HEK293T (cell line): ENCODE results near the gene COQ8B.

ENCODE experiments used
- CTCF ChIA-PET: fragments of 350-600 bp; formaldehyde crosslinking; extraction: SDS; loops from one replicate; lab custom pipeline; 2021; ENCODE audit warnings: antibody characterized with exemption, inconsistent platforms; lab: Yijun Ruan, JAX
- POLR2A ChIA-PET: fragments of 350-600 bp; formaldehyde crosslinking; extraction: SDS; loops from one replicate; lab custom pipeline; 2020; ENCODE audit warnings: antibody characterized with exemption, inconsistent platforms; lab: Yijun Ruan, JAX
- DNase-seq: peaks from one replicate; pipeline ENCODE4 v3.0.0; 2012; ENCODE audit warnings: mixed read lengths; ENCODE audit errors: extremely low spot score
- ARNT ChIP-seq: fragments of 450-650 bp; IDR thresholded peaks from 2 replicates; pipeline ENCODE4 v1.6.1; 2017; ENCODE audit warnings: mild to moderate bottlenecking
- BHLHE40 ChIP-seq: fragments of 450-650 bp; IDR thresholded peaks from 2 replicates; pipeline ENCODE4 v1.6.1; 2016; ENCODE audit warnings: mild to moderate bottlenecking, moderate library complexity, borderline replicate concordance
- CTBP1 ChIP-seq: fragments of 450-650 bp; IDR thresholded peaks from 2 replicates; pipeline ENCODE4 v1.6.1; 2016; ENCODE audit warnings: borderline replicate concordance
- ELF4 ChIP-seq: fragments of 450-650 bp; IDR thresholded peaks from 2 replicates; pipeline ENCODE4 v1.6.1; 2017; ENCODE audit warnings: antibody characterized with exemption
- FOXA1 ChIP-seq: fragments of 450-650 bp; IDR thresholded peaks from 2 replicates; pipeline ENCODE4 v1.6.1; 2016; ENCODE audit warnings: mild to moderate bottlenecking
- FOXK2 ChIP-seq: fragments of 450-650 bp; IDR thresholded peaks from 2 replicates; pipeline ENCODE4 v1.6.1; 2016; ENCODE audit warnings: mild to moderate bottlenecking
- FOXM1 ChIP-seq: fragments of 450-650 bp; IDR thresholded peaks from 2 replicates; pipeline ENCODE4 v1.6.1; 2017; ENCODE audit warnings: mild to moderate bottlenecking, borderline replicate concordance
- HDGF ChIP-seq: fragments of 450-650 bp; IDR thresholded peaks from 2 replicates; pipeline ENCODE4 v1.6.1; 2017; ENCODE audit warnings: antibody characterized with exemption, borderline replicate concordance
- L3MBTL2 ChIP-seq: fragments of 450-650 bp; conservative IDR thresholded peaks from 2 replicates; pipeline ENCODE4 v1.6.1; 2016; ENCODE audit warnings: mild to moderate bottlenecking
- LEF1 ChIP-seq: fragments of 450-650 bp; IDR thresholded peaks from 2 replicates; pipeline ENCODE4 v1.6.1; 2017; ENCODE audit warnings: mild to moderate bottlenecking, borderline replicate concordance
- NFRKB ChIP-seq: fragments of 450-650 bp; IDR thresholded peaks from 2 replicates; pipeline ENCODE4 v1.6.1; 2016; ENCODE audit warnings: mild to moderate bottlenecking, moderate library complexity
- SP1 ChIP-seq: fragments of 450-650 bp; IDR thresholded peaks from 2 replicates; pipeline ENCODE4 v1.6.1; 2017
- SUZ12 ChIP-seq: fragments of 450-650 bp; IDR thresholded peaks from 2 replicates; pipeline ENCODE4 v1.6.1; 2016; ENCODE audit warnings: mild to moderate bottlenecking
- TARDBP ChIP-seq: fragments of 450-650 bp; IDR thresholded peaks from 2 replicates; pipeline ENCODE4 v1.6.1; 2016
- ZNF384 ChIP-seq: fragments of 450-650 bp; IDR thresholded peaks from 2 replicates; pipeline ENCODE4 v1.6.1; 2016
- TF ChIP-seq, protein P1 (sequence below): fragments of 450-650 bp; IDR thresholded peaks from 2 replicates; pipeline ENCODE4 v1.6.1; 2016

The COQ8B gene

DNA sequence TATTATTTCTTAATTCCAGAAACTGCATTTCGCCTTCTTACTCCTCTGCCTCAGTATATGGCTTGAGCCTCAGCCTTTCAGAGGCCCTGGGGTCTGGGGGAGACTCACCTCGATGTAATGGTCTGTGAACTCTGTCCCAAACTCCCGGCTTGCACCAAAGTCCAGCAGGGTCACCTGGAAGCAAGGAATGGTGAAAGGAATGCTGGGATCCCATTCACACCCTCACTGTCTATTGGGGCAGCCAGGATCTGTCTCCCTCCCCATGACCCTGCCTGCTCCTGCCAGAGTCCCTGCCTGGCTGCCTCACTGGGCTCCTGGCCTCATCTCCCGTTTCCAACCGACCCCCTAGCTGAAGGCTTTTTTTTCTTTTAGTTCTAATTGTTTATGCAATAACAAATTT is 20.8 kb downstream of the COQ8B start:
- CTCF ChIA-PET = no interaction called here
- TF ChIP-seq ARNT (no peak), TARDBP (no peak), LEF1 (no peak), NFRKB (no peak), CTBP1 (no peak), ZNF384 (no peak), L3MBTL2 (no peak), FOXM1 (no peak), HDGF (no peak), BHLHE40 (no peak), ELF4 (no peak), FOXK2 (no peak), SP1 (no peak), FOXA1 (no peak)
- POLR2A ChIA-PET = no interaction called here

DNA sequence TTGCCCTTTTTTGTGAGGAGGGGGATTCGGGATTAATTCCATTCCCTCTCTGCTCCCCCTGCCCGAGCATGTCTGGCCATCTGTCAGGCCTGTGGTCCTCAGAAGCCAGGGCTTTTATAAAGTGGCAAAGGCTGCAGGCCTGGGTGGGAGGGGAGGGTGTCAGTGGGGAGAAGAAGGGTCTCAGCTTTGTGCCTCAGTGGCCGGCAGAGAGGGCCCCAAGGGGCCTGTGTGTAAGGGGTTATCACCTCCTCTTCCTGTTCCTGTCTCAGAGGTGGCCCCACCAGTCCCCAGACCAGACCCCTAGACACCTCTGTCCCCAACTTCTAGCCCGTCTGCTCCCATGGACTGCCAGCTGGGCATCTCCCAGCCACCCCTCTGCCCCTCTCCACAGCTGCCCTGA is 22.8 kb downstream of the COQ8B start:
- TF ChIP-seq ELF4 = no peak
- no peak for TF ChIP-seq FOXM1
- TF ChIP-seq NFRKB = no peak
- TF ChIP-seq TARDBP = no peak
- TF ChIP-seq FOXA1 = no peak
- no peak for TF ChIP-seq ARNT
- TF ChIP-seq FOXK2 = no peak
- no peak for TF ChIP-seq SUZ12
- no peak for TF ChIP-seq CTBP1
- no peak for TF ChIP-seq ZNF384
- no peak for TF ChIP-seq LEF1
- TF ChIP-seq BHLHE40 = no peak
- ChIA-PET POLR2A (no interaction called here), CTCF (no interaction called here)
- DNase-seq = no peak

More for the DNA sequence above, 20.8 kb downstream of the COQ8B start:
- DNase-seq = no peak

DNA sequence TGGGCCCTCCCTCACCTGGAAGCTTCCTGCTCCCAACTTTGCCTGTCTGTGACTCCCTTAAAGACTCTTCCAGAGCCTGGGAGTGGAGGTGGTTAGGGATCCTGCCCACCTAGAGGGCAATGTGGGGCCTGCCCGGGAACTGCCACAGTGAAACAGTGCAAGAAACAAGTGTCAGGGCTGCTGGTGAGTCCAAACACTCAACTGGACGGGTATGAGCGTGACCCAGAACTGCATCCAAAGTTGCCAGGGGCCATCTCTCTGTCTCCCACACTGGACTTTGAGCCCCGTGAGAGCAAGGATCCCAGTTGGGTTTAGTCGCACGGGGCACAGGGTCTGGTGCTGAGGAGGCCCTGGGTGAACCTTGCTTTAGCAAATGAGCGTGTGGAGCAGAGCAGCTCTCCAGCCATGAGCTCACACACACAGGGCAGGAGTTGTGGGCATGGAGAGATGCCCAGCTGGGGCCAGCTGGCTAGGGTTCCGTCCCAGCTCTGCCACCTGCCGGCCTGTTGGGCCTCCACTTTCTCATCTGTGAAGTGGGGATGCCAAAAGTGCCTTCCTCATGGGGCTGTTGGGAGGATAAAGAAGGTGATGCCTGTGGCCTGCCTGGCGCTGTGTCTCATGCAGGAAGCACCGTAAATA is 23.4 kb downstream of the COQ8B start:
- ChIA-PET POLR2A (interaction anchor here (1.6 kb wide), 1 partner anchor 57 kb away, joined by 3 read pairs; the partner anchor contains the start of gene ACTMAP), CTCF (interaction anchor here (0.7 kb wide), 1 partner anchor 1609 kb away, joined by 3 read pairs; the partner anchor contains the start of gene PAFAH1B3)
- no peak for TF ChIP-seq SP1
- no peak for TF ChIP-seq LEF1
- TF ChIP-seq ARNT = no peak
- TF ChIP-seq, protein P1, sequence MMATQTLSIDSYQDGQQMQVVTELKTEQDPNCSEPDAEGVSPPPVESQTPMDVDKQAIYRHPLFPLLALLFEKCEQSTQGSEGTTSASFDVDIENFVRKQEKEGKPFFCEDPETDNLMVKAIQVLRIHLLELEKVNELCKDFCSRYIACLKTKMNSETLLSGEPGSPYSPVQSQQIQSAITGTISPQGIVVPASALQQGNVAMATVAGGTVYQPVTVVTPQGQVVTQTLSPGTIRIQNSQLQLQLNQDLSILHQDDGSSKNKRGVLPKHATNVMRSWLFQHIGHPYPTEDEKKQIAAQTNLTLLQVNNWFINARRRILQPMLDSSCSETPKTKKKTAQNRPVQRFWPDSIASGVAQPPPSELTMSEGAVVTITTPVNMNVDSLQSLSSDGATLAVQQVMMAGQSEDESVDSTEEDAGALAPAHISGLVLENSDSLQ = no peak
- no peak for TF ChIP-seq L3MBTL2
- TF ChIP-seq HDGF = no peak
- no peak for TF ChIP-seq TARDBP
- TF ChIP-seq ZNF384 = no peak
- TF ChIP-seq NFRKB = no peak
- no peak for TF ChIP-seq SUZ12
- no peak for TF ChIP-seq FOXM1
- TF ChIP-seq BHLHE40 = no peak
- TF ChIP-seq CTBP1 = no peak
- TF ChIP-seq FOXK2 = no peak
- no peak for TF ChIP-seq FOXA1
- TF ChIP-seq ELF4 = no peak
- no peak for DNase-seq

DNA sequence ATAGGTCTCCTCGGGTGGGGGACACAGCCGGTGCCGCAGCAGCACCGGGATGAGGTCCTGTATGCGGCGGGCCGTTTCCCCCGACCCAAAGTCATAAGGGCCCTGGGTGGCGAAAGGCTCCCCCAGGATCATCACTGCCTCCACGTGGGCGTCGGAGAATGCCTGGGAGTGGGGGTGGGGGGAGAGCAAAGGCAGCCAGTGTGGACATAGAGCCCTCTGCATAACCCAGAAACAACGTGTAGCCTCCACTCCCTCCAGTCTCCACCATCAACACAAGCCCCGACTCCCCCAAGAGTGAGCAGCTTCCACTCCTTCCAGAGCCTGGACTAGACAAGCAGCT is 24.5 kb downstream of the COQ8B start:
- ChIA-PET CTCF (no interaction called here), POLR2A (interaction anchor here (1.6 kb wide), 1 partner anchor 58 kb away, joined by 3 read pairs; the partner anchor contains the start of gene ACTMAP)
- TF ChIP-seq FOXK2 (no peak), ZNF384 (no peak), CTBP1 (no peak), L3MBTL2 (no peak), HDGF (no peak), SP1 (no peak), FOXM1 (no peak), ARNT (no peak), BHLHE40 (no peak), TARDBP (no peak), SUZ12 (no peak), ELF4 (no peak), NFRKB (no peak), LEF1 (no peak), FOXA1 (no peak)
- TF ChIP-seq, protein P1 = no peak
- DNase-seq = no peak

DNA sequence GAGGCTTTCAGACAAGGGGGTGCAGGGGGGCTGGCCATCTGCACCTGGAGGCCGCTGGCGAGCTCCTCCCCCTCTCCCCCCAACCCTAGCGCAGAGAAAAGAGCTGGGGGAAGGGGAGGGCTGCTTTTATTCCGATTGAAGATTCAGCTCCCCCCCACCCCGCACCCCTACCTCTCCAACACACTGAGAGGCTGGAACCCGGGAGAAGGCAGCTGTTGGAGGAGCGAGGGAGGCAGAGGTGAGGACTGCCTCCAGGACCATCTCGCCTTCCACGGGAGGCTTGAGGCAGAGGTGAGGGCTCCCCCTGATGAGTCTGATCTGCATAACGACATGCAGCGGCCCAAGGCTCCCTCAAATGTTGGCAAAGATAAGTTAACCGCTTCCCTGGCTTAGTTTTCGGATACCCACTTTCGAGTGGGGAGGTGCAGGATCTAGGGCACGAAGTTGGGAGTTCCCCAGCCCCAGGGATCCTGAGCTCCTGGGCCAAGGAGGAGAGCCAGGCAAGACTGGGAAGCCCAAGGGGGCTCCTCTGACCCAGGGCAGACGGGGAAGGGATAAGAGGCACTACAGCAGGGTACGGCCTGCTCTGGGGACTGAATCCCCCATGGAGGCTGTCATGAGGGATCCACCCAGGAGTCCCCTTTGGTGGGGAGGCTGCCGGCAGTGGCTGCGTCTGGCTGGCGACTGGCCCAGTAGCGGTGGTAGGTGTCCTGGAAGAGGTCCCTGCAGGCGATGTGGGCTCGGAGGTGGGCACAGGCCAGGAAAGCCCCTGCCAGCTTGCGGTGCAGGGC is 25.1 kb downstream of the COQ8B start:
- ChIA-PET CTCF (no interaction called here), POLR2A (interaction anchor here (1.0 to 1.9 kb wide), 3 partner anchors 15 to 59 kb away, joined by 3 to 13 read pairs (median 3); partner anchors contain the start of genes ACTMAP, COQ8B and ITPKC)
- TF ChIP-seq ARNT (no peak), TARDBP (no peak), ELF4 (no peak), LEF1 (no peak), SP1 (no peak), L3MBTL2 (no peak), NFRKB (no peak), FOXA1 (no peak), FOXM1 (no peak), CTBP1 (no peak)
- DNase-seq = no peak
